BE2C (cell line): ENCODE results near the gene PSTPIP2.
"Not testable (repeated sequence)": the region's sequence is repeated elsewhere in the genome, so short reads cannot be mapped to it uniquely, and the experiment has no call there.

Source experiments
- DNase-seq: peaks from one replicate; pipeline ENCODE4 v3.0.0-alpha.2; 2020
- H3K27me3 ChIP-seq: fragments of 250-450 bp; sonication (Bioruptor Pico); 2 replicates; pipeline ENCODE4 v1.5.1; 2020; ENCODE audit warnings: mild to moderate bottlenecking
- H3K36me3 ChIP-seq: fragments of 250-450 bp; sonication (Bioruptor Pico); 2 replicates; pipeline ENCODE4 v1.5.1; 2020; ENCODE audit warnings: mild to moderate bottlenecking
- H3K4me1 ChIP-seq: fragments of 250-450 bp; sonication (Bioruptor Pico); 2 replicates; pipeline ENCODE4 v1.5.1; 2020
- H3K4me3 ChIP-seq: 2 replicates; pipeline ENCODE4 v1.5.1; 2011; ENCODE audit warnings: low read depth, low read length
- H3K9me3 ChIP-seq: fragments of 250-450 bp; sonication (Bioruptor Pico); 2 replicates; pipeline ENCODE4 v1.5.1; 2020
- CTCF ChIP-seq: IDR thresholded peaks from 2 replicates; pipeline ENCODE4 v1.5.1; 2012; ENCODE audit warnings: mild to moderate bottlenecking, low read depth, low read length

Gene PSTPIP2

GRCh38 chr18:45962866-45963265 is 109.2 kb downstream of the PSTPIP2 start:
- TF ChIP-seq CTCF = no peak
- Histone ChIP-seq H3K4me3 (no peak overlapping the region), H3K36me3 (no peaks in the 10 kb centered on the region), H3K9me3 (no peaks in the 10 kb centered on the region), H3K27me3 (no peaks in the 10 kb centered on the region), H3K4me1 (no peaks in the 10 kb centered on the region)
- no peak for DNase-seq

GRCh38 chr18:45962461-45962860 is 109.6 kb downstream of the PSTPIP2 start:
- no peaks in the 10 kb centered on the region for H3K9me3 ChIP-seq
- H3K27me3 ChIP-seq = no peaks in the 10 kb centered on the region
- no peak for TF ChIP-seq CTCF
- H3K4me3 ChIP-seq = no peak overlapping the region
- no peaks in the 10 kb centered on the region for H3K36me3 ChIP-seq
- DNase-seq = no peak
- H3K4me1 ChIP-seq = no peaks in the 10 kb centered on the region

- not testable (repeated sequence) for H3K36me3 ChIP-seq, H3K27me3 ChIP-seq, H3K4me3 ChIP-seq, DNase-seq, H3K9me3 ChIP-seq, H3K4me1 ChIP-seq
Measured at GRCh38 chr18:45959484-45959883, 112.6 kb downstream of the PSTPIP2 start.

- TF ChIP-seq CTCF = no peak
- Histone ChIP-seq H3K9me3 (no peaks in the 10 kb centered on the region), H3K36me3 (no peaks in the 10 kb centered on the region), H3K4me3 (no peak overlapping the region), H3K27me3 (no peaks in the 10 kb centered on the region), H3K4me1 (no peaks in the 10 kb centered on the region)
- DNase-seq = no peak
Measured at GRCh38 chr18:45958730-45959129, 113.3 kb downstream of the PSTPIP2 start.

GRCh38 chr18:45958027-45958426 is 114.0 kb downstream of the PSTPIP2 start:
- no peak overlapping the region for H3K4me3 ChIP-seq
- no peak for TF ChIP-seq CTCF
- no peak for DNase-seq
- no peaks in the 10 kb centered on the region for H3K36me3 ChIP-seq
- H3K9me3 ChIP-seq = no peaks in the 10 kb centered on the region
- no peaks in the 10 kb centered on the region for H3K27me3 ChIP-seq
- H3K4me1 ChIP-seq = no peaks in the 10 kb centered on the region

- no peaks in the 10 kb centered on the region for H3K4me1 ChIP-seq
- TF ChIP-seq CTCF = no peak
- H3K4me3 ChIP-seq = no peak overlapping the region
- H3K36me3 ChIP-seq = no peaks in the 10 kb centered on the region
- H3K27me3 ChIP-seq = no peaks in the 10 kb centered on the region
- no peak for DNase-seq
- no peaks in the 10 kb centered on the region for H3K9me3 ChIP-seq
Measured at GRCh38 chr18:45957100-45957499, 115.0 kb downstream of the PSTPIP2 start.
